Measurements from ENCODE around the gene DISP2. TPM values are rescaled to one million over a fixed set of nuclear protein-coding genes. Genes with fewer than 3 reads are reported as not detected.
A peak's percentile ranks its signal among the peaks of the same experiment; 100 is the strongest.

The DISP2 gene
- total and polyA plus RNA-seq, 2 experiments from 2014 or later = 1.3 to 2.2 TPM

- H4K20me1 ChIP-seq (replicated peaks; ENCODE audit: insufficient read depth) = no peaks in the 10 kb centered on the region
- peak overlapping the region; percentile 34; the same call in 1 of the 2 replicates for H3K4me3 ChIP-seq
- H3K4me2 ChIP-seq = peak overlapping the region; percentile 63
- no peaks in the 10 kb centered on the region for H3K9me2 ChIP-seq (ENCODE audit: insufficient read depth)
- Mint-ChIP-seq H3K4me1 (peaks cover 46% of the 10 kb centered on the region), H3K27ac (no peak overlapping the region), H3K9me3 (no peaks in the 10 kb centered on the region), H3K27me3 (ENCODE audit: insufficient read depth, low read depth, poor library complexity) (peaks cover 18% of the 10 kb centered on the region), H3K36me3 (ENCODE audit: low read depth) (no peaks in the 10 kb centered on the region; the same call in 2 of the 3 replicates), H3K4me3 (peak overlapping the region; percentile 30; the same call in 1 of the 3 replicates)
- 0 out of 2 replicates have a peak, but pooled peaks cover 4% of the 10 kb centered on the region for H3F3A ChIP-seq (replicated peaks; ENCODE audit: low read depth)
- no peaks in the 10 kb centered on the region for H3K27me3 ChIP-seq (ENCODE audit: insufficient read depth)
- no peaks in the 10 kb centered on the region for H3K79me2 ChIP-seq (replicated peaks; ENCODE audit: insufficient read depth)
- ATAC-seq (peak; percentile 68), DNase-seq (ENCODE audit: low spot score) (peak; percentile 92)
- TF ChIP-seq, protein P1, sequence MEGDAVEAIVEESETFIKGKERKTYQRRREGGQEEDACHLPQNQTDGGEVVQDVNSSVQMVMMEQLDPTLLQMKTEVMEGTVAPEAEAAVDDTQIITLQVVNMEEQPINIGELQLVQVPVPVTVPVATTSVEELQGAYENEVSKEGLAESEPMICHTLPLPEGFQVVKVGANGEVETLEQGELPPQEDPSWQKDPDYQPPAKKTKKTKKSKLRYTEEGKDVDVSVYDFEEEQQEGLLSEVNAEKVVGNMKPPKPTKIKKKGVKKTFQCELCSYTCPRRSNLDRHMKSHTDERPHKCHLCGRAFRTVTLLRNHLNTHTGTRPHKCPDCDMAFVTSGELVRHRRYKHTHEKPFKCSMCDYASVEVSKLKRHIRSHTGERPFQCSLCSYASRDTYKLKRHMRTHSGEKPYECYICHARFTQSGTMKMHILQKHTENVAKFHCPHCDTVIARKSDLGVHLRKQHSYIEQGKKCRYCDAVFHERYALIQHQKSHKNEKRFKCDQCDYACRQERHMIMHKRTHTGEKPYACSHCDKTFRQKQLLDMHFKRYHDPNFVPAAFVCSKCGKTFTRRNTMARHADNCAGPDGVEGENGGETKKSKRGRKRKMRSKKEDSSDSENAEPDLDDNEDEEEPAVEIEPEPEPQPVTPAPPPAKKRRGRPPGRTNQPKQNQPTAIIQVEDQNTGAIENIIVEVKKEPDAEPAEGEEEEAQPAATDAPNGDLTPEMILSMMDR (conservative IDR thresholded peaks at IDR 0.05; ENCODE audit: low read depth in 2 of 2) = peak; percentile 90 to 95
- TF ChIP-seq ETS1 (IDR thresholded peaks at IDR 0.05) = no peak; the same call in 1 of the 2 replicates
- no peak overlapping the region for H3K27ac ChIP-seq (ENCODE audit: low read depth)
- H3K4me1 ChIP-seq (ENCODE audit: insufficient read depth) = peaks cover 4% of the 10 kb centered on the region; the same call in 1 of the 2 replicates
- H2AFZ ChIP-seq = peak overlapping the region; percentile 89
- no peaks in the 10 kb centered on the region for H3K36me3 ChIP-seq (ENCODE audit: insufficient read depth)
Observed at GRCh38 chr15:40338041-40338657, 19.9 kb upstream of the DISP2 start.

GRCh38 chr15:40338921-40339620, 18.9 kb upstream of the DISP2 start:
- 0 out of 2 replicates have a peak, but pooled peaks cover 2% of the 10 kb centered on the region for H3F3A ChIP-seq (replicated peaks; ENCODE audit: low read depth)
- H3K9me2 ChIP-seq (ENCODE audit: insufficient read depth) = no peaks in the 10 kb centered on the region
- no peak for TF ChIP-seq ZNF114 (CRISPR knock-in tag; IDR thresholded peaks at IDR 0.05)
- TF ChIP-seq EZH2 (IDR thresholded peaks at IDR 0.05; ENCODE audit: low read depth, unreplicated experiment) = no peak
- TF ChIP-seq, protein P1 (conservative IDR thresholded peaks at IDR 0.05; ENCODE audit: low read depth in 2 of 2) = no peak
- TF ChIP-seq NANOG (IDR thresholded peaks at IDR 0.05; ENCODE audit: borderline replicate concordance) = no peak
- TF ChIP-seq REST (IDR thresholded peaks at IDR 0.05; ENCODE audit: unreplicated experiment) = no peak
- TF ChIP-seq JUNB (IDR thresholded peaks at IDR 0.05; ENCODE audit: unreplicated experiment) = no peak
- TF ChIP-seq ZNF331 (CRISPR knock-in tag; IDR thresholded peaks at IDR 0.05; ENCODE audit: low read depth) = no peak
- TF ChIP-seq CREB1 (CRISPR knock-in tag; IDR thresholded peaks at IDR 0.05; ENCODE audit: low read depth) = no peak
- TF ChIP-seq ETS1 (IDR thresholded peaks at IDR 0.05) = no peak
- no peak for TF ChIP-seq STAT1 (IDR thresholded peaks at IDR 0.05; ENCODE audit: unreplicated experiment)
- no peak overlapping the region for H3K4me2 ChIP-seq
- Mint-ChIP-seq H3K4me3 (no peak overlapping the region), H3K27ac (no peak overlapping the region), H3K27me3 (ENCODE audit: insufficient read depth, low read depth, poor library complexity) (peaks cover 19% of the 10 kb centered on the region), H3K4me1 (peaks cover 47% of the 10 kb centered on the region), H3K9me3 (no peaks in the 10 kb centered on the region), H3K36me3 (ENCODE audit: low read depth) (no peaks in the 10 kb centered on the region; the same call in 2 of the 3 replicates)
- no peak for DNase-seq (ENCODE audit: low spot score)
- H2AFZ ChIP-seq = no peak overlapping the region
- H3K36me3 ChIP-seq (ENCODE audit: insufficient read depth) = no peaks in the 10 kb centered on the region
- H3K27me3 ChIP-seq (ENCODE audit: insufficient read depth) = no peaks in the 10 kb centered on the region
- ATAC-seq = no peak
- no peak overlapping the region for H3K27ac ChIP-seq (ENCODE audit: low read depth)
- H4K20me1 ChIP-seq (replicated peaks; ENCODE audit: insufficient read depth) = no peaks in the 10 kb centered on the region
- H3K4me3 ChIP-seq = no peak overlapping the region
- peaks cover 4% of the 10 kb centered on the region; the same call in 1 of the 2 replicates for H3K4me1 ChIP-seq (ENCODE audit: insufficient read depth)
- H3K79me2 ChIP-seq (replicated peaks; ENCODE audit: insufficient read depth) = no peaks in the 10 kb centered on the region

Measured in GM23338 (cell line).